Measurements from ENCODE around the gene ZDHHC5. TPM values are rescaled to one million over a fixed set of nuclear protein-coding genes. Genes with fewer than 3 reads are reported as not detected.

The ZDHHC5 gene, protein sequence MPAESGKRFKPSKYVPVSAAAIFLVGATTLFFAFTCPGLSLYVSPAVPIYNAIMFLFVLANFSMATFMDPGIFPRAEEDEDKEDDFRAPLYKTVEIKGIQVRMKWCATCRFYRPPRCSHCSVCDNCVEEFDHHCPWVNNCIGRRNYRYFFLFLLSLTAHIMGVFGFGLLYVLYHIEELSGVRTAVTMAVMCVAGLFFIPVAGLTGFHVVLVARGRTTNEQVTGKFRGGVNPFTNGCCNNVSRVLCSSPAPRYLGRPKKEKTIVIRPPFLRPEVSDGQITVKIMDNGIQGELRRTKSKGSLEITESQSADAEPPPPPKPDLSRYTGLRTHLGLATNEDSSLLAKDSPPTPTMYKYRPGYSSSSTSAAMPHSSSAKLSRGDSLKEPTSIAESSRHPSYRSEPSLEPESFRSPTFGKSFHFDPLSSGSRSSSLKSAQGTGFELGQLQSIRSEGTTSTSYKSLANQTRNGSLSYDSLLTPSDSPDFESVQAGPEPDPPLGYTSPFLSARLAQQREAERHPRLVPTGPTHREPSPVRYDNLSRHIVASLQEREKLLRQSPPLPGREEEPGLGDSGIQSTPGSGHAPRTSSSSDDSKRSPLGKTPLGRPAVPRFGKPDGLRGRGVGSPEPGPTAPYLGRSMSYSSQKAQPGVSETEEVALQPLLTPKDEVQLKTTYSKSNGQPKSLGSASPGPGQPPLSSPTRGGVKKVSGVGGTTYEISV
- 60.7 TPM for total RNA-seq

DNA sequence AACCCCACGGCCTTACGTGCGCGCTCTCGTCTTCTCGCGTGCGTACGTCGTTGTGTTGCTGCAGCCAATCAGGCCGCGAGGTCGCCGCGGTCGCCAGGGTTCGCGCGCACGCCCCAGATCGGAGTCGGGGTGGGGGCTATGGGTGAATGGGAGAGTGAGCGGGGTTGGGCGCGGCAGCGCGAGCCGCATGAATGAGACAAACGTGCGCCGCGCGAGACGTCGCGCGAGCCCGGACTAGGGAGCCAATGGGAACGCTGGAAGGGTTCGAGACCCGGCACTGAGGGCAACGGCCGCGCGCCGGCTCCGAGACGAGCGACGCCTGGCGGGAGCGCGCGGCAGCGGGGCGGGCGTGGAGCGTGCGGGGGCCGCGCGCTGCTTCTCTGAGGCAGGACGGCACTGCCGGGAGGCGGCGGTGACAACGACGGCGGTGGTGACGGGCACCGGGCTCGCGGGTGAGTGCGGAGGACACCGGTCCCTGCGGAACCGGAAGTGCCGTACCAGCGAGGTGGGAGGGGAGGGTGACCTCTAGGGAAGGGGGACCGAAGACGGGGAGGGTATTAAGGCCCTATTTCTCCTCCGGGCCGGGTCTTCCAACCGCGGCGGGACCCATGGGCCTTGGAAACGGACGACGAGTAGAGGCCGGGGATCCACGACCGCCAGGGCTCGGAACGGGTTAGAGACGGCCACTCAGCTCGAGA, at the start of gene ZDHHC5:
Gene ZDHHC5 (plus strand): TSS at position 379 of the 698 bp plus-strand sequence. CDS start 4,977 bp downstream, outside the sequence.
- peak; percentile 99 for DNase-seq (ENCODE audit: low spot score)

DNA sequence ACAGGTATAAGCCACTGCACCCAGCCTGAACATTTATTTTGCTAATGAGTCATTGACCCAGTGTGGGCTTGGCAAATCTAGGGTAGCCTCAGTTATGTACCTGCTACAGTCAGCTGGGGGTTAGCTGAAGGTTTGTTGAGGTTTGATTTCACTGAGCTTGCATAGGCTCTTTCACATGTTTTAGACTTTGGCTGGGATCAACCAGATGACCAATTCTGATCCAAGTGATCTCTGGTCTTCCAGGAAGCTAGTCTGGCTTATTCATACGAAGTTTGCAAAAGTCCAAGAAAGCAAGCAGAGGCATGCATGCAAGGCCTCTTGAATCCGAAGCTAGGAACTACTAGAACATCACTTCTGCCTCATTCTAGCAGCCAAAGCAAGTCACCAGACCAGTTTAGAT, 49.5 kb upstream of the ZDHHC5 start:
- DNase-seq (ENCODE audit: low spot score) = no peak

DNA sequence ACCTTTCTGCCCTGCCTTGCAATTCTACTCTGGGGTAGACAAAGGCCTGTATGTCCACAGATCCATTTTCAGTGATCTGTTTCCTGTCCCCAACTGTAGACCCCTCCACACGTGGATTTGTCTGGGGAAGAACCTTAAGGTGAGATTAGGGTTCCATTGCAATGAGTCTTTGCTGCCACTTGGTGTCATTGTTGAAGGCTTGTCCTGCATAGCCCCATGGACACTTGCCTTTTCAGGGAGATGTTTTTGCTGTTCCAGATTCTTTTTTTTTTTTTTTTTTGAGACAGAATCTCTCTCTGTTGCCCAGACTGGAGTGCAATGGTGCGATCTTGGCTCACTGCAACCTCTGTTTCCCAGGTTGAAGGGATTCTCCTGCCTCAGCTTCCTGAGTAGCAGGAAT, 48.6 kb upstream of the ZDHHC5 start:
- no peak for DNase-seq (ENCODE audit: low spot score)

DNA sequence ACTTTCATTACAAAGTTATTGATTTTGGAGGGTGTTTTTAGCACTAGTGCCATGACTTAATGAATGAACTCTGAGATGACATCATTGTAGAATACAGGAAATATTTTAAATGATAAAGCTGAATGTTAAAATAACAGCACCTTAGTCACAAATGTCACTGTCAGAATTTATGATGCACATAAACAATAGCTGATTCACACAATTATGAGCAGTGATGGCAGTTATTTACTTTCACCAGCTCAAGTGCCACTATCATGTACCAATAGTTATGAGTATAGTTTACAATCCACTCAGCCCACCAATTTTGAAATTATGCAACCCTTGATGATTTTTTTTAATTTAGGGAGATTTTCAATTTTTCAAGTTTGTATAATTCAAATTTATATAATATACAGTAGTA, 47.4 kb upstream of the ZDHHC5 start:
- DNase-seq (ENCODE audit: low spot score) = no peak

DNA sequence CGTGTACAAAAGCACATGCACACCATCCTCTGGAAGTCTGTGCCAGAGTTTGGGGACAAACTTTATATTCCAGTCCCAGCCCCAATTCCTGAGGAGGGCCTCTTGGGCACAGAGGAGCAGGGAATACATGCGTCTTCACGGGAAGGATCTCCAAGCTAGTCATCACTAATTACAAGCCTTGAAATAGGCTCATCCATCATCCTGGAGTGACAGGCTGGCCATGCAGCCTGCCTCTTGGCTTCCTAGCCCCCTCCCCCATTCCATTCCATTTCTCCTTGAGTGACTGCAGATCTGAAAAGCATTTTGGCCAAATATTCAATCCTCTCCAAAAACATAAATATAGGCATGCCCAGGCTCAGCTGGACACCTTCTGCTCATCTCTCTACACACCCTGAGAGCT, 45.7 kb upstream of the ZDHHC5 start:
- DNase-seq (ENCODE audit: low spot score) = no peak

DNA sequence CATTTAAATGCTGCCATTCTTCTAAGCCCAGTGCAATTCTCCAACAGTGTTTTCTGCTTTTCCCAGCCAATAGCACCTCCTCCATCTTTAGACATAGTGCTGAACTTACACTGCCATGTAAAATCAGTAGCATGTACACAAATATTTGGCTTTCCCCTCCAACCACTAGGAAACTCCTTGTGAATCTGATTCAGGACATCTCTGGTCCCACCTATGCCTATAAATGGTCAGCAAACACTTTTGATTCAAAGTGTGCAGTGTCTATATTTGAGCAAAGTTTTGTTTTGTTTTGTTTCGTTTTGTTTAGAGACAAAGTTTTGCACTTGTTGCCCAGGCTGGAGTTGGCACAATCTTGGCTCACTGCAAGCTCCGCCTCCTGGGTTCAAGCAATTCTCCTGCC, 43.0 kb upstream of the ZDHHC5 start:
- no peak for DNase-seq (ENCODE audit: low spot score)

DNA sequence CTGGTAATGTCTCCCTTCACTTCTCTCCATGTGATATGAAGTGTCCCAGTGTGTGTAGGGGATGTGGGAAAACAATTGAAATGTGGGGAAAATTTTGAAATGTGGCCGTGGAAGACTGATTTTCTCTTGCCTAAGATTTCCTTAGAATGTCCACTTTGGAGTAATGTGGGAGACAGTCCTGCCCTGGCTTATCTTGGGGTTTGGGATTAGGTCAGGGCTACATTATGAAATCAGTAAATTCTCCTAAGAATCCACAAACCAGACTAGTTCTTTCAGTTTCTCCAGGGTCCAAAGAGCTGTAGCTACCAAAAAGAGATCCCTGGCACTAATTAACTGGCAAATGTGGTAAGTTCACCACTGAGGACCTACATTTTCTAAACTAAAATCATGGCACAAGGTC, 41.0 kb upstream of the ZDHHC5 start:
- no peak for DNase-seq (ENCODE audit: low spot score)

DNA sequence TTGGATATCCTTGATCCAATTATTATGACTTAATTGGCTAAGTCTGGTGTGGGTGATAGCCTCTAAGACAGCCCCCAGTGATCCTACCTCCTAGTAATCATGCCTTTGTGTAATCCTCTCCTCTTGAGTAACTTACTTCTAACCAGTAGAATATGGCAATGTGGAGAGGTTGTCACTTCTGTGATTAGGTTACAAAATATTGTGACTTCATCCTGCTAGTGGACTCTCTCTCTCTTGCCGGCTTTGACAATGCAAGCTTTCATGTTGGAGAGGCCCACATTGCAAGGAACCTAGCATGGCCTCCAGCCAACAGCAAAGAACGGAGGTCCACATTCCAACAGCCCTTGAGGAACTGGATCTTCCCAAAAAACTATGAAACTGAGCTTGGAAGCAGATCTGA, 37.7 kb upstream of the ZDHHC5 start:
- DNase-seq (ENCODE audit: low spot score) = no peak

DNA sequence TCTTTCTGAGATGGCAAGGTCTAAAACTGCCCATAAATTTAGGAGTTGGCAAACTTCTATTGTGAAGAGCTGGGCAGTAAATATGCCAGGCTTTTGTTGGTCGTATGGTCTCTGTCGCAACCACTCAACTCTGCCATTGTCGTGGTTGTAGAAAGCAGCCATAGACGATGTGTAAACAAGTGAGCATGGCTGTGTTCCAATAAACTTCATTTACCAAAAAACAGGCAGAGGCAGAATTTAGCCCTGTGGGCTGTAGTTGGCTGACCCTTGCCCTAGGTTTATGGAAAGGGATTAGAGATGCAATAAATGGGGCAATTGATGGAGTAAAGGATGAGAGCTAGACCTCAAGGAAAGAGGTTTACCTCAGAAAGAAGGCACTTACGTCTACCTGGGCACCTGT, 35.8 kb upstream of the ZDHHC5 start:
- DNase-seq (ENCODE audit: low spot score) = no peak

DNA sequence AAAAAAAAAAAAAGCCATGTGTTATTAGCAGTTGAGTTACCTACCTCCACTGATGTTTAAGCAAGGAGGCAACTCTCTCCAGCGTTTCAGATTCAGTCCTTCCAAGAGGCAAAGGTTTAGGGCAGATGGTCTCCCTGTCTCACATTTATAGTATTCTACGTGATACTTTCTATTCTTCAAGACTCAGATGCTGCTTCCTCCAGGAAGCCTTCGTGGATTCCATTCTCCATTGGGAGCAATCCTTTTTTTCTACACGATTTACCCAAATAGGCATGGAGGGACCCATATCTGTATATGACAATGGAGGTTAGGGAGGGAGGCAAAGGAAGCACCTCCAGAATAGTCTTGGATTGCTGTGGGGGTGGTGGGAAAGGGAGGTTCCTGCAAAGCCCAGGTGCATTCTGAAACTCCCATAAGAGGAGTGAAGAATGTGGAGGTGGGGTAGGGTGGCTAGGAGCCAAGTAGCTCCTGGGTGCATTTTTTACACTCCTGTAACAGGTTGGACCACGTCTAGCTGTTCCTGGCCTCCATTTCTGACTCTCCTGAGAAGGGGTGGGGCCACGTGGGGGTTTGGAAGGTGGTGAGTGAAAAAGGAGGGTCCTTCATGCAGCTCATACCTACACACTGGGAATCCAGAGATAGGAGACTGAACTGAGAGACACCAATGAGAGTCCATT, 34.4 kb upstream of the ZDHHC5 start:
- DNase-seq (ENCODE audit: low spot score) = no peak

DNA sequence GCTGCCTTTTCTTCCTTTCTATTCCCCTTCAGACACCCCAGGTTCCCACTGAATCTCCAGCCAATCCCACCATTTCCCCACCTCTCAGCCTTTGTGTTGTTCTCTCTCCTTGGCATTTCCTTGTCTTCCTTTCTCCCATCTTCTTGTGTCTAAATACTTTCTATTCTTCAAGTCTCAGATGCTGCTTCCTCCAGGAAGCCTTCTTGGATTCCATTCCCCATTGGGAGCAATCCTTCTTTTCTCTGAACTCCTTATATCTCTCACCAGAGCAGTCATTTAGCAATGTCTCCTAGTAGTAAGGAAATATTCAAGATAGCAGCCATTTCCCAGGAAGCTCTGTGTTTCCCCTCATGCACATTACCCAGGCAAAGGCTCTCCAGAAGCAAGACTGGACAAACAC, 33.6 kb upstream of the ZDHHC5 start:
- no peak for DNase-seq (ENCODE audit: low spot score)

DNA sequence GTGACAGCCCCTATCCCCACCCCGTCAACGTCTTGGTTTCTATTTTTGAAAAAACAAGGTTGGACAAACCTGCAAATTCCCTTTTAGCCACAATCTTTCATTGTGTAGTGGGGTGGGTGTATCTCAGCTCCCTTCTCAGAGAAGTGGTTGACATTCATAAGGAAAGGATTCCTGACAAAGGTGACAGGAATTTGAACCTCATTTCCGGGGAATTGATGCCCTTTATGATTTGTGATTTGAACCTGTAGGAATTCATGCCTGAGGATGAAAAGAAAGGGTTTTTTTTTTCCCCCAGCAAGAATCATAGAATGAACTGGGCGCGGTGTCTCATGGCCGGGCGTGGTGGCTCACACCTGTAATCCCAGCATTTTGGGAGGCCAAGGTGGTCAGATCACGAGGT, 32.7 kb upstream of the ZDHHC5 start:
- no peak for DNase-seq (ENCODE audit: low spot score)

DNA sequence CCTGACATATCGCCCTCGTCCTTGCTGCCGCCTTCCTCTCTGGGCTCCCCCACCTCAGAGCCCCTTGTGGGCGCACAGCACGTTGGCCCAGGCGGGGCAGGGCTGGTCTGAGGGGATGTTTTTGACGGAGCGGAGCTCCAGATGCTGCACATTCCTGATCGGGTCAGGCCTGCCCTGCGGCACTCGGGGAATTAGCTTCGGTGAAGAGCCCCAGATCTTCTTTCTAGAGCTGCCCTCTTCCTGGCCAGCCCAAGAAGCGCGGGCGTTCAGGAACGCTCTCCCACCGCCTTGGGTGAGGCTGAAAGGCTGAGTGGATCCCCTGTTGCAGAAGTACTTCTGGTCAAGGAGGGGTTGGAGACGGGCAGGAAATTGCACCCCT, 30.3 kb upstream of the ZDHHC5 start:
- no peak for DNase-seq (ENCODE audit: low spot score)

DNA sequence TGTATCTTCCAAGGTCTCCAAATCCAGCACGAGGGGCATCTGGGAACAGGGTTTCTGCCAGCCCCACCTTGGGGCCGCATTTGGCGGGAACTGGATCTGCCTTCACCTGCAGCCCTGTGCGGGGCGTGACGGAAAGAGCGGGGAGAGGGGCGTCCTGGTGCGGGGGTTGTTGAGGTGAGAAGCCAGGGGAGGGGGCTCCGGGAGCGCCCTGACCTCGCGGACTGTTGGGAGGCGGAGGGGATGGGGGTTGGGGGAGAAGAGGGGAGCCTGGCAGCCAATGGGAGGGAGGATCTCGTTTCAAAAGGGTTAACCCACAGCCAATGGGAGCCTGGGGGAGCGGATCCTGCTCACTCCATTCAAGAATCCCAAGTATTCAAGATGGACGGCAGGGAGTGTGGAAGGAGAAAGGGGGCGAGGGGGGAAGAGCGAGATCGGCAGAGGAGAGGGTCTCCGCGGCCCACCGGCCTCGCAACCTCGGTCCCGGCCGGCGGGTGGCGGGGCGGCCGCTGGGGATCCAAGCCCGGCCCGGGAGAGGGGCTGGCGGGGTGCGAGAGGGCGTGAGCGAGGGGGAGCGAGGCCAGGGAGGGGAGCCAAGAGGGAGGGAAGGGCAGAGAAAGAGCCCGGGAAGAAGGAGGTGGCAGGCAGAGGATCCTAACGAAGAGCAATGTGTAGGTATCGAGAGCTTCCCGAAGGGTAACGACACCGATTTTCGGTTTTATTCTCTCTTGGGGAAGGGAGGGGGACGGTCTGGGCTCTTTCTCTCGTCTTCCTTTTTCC, 29.7 kb upstream of the ZDHHC5 start:
- peak; percentile 52 for DNase-seq (ENCODE audit: low spot score)

DNA sequence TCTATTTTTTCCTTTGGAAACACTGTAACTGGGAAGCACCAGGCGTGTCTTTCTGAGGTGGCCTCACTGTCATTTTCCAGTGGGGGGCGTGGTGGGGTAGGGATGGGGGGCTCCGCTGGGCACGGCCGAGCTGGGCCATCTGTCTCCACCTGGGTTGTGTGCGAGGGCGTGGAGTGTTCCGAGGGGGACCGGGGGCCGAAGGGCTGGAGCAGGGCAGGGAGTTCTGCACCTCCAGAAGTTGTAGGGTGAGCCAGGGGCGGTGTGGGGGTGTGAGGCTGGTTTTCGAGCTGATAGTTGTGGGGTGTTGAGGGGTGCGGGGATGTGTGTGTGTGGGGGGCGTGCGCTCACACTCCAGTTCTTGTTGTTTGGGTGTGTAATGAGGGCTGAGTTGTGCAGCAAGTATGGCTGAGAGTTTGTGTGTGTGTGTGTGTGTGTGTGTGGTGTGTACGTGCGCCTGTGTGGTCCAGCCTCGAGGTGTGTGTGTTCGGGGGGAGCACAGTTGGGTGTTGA, 29.0 kb upstream of the ZDHHC5 start:
- no peak for DNase-seq (ENCODE audit: low spot score)

DNA sequence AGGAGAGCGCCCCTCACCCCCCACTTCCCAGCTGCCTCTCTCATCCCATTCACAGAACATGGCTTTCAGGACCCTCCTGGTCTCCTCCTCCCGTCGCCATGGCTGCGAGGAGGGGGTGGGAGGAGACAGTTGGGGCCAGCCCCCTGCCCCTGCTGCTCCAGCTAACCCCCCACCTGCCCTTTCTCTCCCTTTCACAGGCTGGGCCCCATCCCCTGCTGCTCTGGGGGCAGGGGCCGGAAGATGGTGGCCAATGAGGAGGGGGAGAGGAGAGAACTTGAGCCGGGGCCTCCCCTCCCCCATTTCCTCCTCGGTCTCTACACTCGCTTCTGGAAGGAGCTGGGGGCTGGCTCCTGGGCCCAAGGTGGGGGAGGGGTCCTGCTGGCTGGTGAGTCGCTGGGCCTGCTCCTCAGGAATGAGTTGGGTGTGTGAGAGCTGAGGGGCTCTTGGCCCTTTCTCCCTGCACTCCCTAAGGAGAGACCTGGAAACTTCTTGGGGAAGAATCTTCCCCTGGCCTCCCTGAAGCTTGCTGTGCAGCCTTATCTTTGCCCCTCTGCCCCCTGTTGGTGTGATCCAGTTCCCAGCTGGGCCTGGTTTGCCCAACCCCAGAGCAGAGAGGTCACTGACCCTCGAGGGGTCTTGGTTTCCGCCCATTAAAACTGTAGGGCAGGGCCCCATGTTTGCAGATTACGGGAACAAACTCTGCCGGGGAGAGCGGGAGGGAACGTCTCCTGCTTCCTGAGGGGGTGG, 28.4 kb upstream of the ZDHHC5 start:
- no peak for DNase-seq (ENCODE audit: low spot score)

DNA sequence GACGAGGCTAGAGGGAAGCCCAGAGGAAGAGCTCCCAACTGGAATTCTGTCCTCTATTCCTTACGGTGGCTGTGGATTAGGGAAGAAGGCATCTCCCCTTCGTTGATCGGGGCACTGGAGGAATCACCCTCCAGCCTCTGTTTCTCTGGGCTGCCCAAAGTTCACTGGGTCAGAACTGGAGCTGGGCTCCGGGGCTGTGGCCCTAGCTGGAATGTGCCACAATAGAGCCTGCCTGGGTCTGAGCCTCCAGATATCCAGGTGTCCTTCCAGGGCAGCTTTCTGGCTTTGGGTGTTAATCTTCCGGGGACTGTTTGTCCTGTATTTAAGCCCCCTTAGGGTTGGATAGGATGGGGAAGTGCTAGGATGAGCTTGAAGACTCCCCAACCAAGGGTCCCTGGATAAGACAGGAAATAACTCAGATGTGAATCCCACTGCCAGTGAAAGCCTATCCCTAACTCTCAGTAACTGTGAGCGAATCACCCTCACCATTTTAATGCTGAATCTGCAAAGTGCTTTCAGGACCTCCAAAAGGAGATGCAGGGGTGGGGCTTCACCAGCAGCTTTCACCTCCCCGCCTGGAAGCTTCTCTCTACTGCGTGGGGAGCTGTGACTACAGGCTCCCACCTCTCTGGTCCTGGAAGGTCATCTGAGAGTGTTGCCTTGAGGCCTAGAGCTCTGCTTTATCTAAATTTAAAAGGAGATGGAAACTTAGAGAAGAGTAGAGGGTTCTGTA, 27.7 kb upstream of the ZDHHC5 start:
- no peak for DNase-seq (ENCODE audit: low spot score)

DNA sequence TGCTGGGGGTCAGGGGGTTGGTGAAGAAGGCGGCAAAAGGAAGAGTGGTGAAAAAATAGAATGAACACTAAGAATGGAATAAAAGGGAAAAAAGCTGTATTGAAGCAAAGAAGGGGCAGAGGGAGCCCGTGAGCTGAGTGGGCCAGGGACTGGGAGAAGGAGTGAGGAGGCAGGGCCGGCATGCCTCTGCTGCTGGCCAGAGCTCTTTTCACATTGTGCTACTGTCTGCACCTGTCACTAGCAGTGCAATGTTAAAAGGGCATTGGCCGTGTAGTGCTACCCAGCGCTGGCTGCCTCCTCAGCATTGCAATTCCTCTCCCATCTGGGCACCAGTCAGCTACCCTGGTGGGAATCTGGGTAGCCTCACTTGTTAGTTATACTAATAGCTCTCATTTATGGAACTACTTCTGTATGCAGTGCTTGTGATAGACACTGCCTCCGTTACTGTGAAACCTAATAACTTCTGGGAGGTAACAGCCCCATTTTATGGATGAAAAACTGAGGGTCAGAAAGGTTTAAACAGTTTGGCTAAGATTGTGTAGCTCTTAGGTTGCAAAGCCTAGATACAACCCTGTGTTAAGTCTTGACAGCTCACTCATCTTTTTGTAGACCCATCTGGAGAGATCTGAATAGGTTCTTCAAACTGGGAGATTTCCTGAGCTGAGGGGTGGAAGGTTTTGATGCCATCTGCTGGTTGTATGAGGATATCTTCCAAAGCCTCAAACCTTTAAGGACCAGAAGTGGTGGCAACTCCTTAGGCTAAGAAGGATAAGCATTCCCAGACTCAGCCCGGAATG, 26.7 kb upstream of the ZDHHC5 start:
- DNase-seq (ENCODE audit: low spot score) = no peak

DNA sequence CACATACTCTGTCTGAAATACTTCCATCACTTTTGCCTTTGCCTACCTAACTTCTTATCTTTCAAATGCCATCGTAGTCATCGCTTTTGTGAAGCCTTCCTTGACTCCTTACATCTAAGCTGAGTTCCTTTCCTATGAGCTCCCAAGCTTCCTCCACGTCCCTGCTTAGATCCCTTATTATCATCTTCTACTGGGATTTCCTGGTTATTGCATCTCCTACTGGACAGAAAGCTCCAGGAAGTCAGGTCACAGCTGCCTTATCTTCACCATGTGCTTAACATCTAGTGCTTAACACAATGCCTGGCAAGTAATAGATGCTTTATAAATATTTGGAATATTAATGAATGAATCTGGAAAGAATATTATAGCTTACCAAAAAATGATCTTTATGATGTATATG, 24.1 kb upstream of the ZDHHC5 start:
- no peak for DNase-seq (ENCODE audit: low spot score)
